Motor neuron (in vitro differentiated cells): Measurements from ENCODE around the gene OLFM2. TPM values are rescaled to one million over a fixed set of nuclear protein-coding genes. Genes with fewer than 3 reads are reported as not detected.
A peak's percentile ranks its signal among the peaks of the same experiment; 100 is the strongest.

ENCODE experiments used
- ATAC-seq, 8 experiments: fragments of 200-7000 bp; cut with Tn5 transposase; replicated peaks in 6 of 8; 2 replicates each; pipeline ENCODE4 v1.8.0; 2021; ENCODE audit warnings: mild to moderate bottlenecking in 8 of 8, moderate library complexity in 8 of 8
- H3K27ac ChIP-seq, 2 donors: fragments of 250-450 bp; sonication (Bioruptor Pico); 2 replicates each; pipeline ENCODE4 v1.9.0; 2021; ENCODE audit warnings: antibody characterized with exemption in 2 of 2, mild to moderate bottlenecking in 2 of 2, moderate library complexity in 1 of 2
- H3K4me1 ChIP-seq, 2 donors: fragments of 250-450 bp; sonication (Bioruptor Pico); replicated peaks in 1 of 2; 2 replicates each; pipeline ENCODE4 v1.6.1; 2021; ENCODE audit warnings: antibody characterized with exemption in 2 of 2, mild to moderate bottlenecking in 2 of 2, moderate library complexity in 1 of 2
- H3K4me3 ChIP-seq, 5 donors: fragments of 250-450 bp; sonication (Bioruptor Pico); 2 replicates each; pipeline ENCODE4 v1.9.0; 2021; ENCODE audit warnings: antibody characterized with exemption in 5 of 5, mild to moderate bottlenecking in 5 of 5, moderate library complexity in 4 of 5
- WGBS, 10 experiments: fragments of 450-650 bp; shearing (Covaris generic); methylation state at CpG; one replicate each; pipeline ENCODE4 v1.0.0; 2022; 5-methylcytosine and 5-hydroxymethylcytosine counted together
- in situ Hi-C, 9 experiments: fragments of 400-800 bp; cut with MboI; loops; one replicate each; pipeline ENCODE4 v1.15.0; 2021; ENCODE audit warnings: low sequenced_read_pairs in 9 of 9, low pct_unique_long_range_greater_than_20kb in 2 of 9; ENCODE audit not compliant: unreplicated experiment in 9 of 9
- total RNA-seq, 8 experiments: library from RNA; unstranded; fragments of 300-600 nt; gene quantifications; 2 replicates each; pipeline versions ENCODE4 v1.2.3 to v1.2.4, GENCODE V29; 2022

The OLFM2 gene
- total RNA-seq, 8 experiments from 2014 or later: 2.1 to 53.1 (median 32.9) TPM

DNA sequence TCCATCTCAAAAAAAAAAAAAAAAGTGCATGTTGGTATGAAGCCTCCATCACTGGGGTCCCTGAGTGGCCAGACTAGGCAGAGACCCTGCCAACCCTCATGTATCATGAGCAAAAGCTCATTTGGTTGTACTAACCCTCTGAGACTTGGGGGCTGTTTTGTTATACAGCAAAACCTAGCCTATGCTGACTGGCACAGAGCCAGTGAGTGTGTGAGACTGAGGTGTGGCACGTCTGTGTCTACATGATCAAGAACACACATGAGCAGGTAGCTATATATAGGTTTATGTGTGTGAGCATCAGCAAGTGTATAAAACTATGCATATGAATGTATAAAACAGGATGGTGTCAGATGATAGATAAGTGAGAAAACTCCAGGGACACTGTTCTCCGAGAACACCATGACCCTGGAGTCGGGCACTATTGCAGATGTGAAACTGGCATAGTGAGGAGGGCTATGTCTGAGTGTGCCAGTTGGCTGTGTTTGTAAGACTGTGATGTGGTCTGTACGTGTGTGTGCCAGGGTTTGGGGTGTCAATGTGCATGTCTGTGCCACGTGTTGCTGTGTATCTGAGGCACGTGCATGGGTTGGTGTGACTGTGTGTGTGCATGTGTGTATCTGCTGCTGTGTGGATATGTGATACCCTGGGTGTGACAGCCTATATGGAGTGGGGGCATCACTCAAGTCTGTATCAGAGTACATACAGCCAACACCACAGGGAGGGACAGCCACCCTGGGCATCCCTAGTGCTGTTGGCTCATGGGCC lies 44.5 kb downstream of the OLFM2 start:
- in situ Hi-C loops: no loop called here
- Histone ChIP-seq H3K4me1 (peaks cover 0 to 12% of the 10 kb centered on the region in 2 donors), H3K4me3 (no peak overlapping the region), H3K27ac (no peak overlapping the region)
- 0 to 87% (median 79%) methylated on average over 1 to 6 of the region's 6 CpGs; no CpG with 5 or more reads in 5 of the 10 experiments for WGBS, 10 experiments
- ATAC-seq: no peak

DNA sequence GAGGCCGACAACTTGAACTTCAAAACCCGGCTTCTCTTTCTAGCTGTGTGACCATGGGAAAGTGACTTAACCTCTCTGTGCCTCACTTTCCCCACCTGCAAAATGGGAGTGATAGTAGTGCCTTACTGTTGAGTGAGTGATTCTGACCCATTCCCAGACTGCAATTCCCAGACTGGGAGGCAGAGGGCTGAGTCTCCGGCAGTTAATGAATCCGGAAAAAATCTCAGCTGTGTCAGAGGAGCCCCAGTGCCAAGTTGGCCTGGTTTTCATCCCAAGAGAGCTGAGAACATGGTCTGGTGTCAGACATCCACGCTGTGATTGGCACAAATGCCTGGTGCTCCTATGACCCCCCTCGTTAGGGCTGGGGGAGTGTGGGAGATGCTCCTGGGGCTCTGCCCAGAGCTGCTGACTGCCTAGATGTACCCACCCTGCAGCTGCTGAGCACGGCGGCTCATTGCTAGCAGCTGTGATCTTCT lies 51.2 kb downstream of the OLFM2 start:
- WGBS, 10 experiments: 20 to 88% (median 60%) methylated on average over 1 to 4 of the region's 8 CpGs; no CpG with 5 or more reads in 5 of the 10 experiments
- Histone ChIP-seq H3K4me3 (no peak overlapping the region), H3K4me1 (peaks cover 13 to 24% of the 10 kb centered on the region in 2 donors), H3K27ac (no peak overlapping the region)
- in situ Hi-C loops: no loop called here
- ATAC-seq: peak in 3 of 8 experiments; percentile 52 to 54 (median 54)

DNA sequence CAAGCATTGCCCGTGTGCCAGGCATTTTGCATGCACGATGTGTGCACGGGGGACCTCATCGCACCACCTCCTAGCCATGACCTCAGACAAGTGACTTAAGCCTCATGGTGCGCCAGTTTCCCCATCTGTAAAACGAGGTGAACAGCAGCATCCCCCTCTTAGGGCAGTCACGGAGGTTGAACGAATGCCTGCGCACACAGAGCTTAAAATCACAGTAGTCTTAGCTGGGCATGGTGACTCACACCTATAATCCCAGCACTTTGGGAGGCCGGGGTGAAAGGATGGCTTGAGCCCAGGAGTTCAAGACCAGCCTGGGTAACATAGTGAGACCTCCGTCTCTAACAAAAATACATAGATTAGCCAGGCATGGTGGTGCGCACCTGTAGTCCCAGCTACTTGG lies 52.6 kb downstream of the OLFM2 start:
- in situ Hi-C loops: no loop called here
- H3K27ac ChIP-seq: peak overlapping the region; percentile 41 to 68
- WGBS, 10 experiments: 58 to 100% (median 85%) methylated on average over 1 to 9 of the region's 12 CpGs; no CpG with 5 or more reads in 2 of the 10 experiments
- H3K4me1 ChIP-seq: peaks cover 13 to 15% of the 10 kb centered on the region in 2 donors
- H3K4me3 ChIP-seq: no peak overlapping the region
- ATAC-seq: no peak

DNA sequence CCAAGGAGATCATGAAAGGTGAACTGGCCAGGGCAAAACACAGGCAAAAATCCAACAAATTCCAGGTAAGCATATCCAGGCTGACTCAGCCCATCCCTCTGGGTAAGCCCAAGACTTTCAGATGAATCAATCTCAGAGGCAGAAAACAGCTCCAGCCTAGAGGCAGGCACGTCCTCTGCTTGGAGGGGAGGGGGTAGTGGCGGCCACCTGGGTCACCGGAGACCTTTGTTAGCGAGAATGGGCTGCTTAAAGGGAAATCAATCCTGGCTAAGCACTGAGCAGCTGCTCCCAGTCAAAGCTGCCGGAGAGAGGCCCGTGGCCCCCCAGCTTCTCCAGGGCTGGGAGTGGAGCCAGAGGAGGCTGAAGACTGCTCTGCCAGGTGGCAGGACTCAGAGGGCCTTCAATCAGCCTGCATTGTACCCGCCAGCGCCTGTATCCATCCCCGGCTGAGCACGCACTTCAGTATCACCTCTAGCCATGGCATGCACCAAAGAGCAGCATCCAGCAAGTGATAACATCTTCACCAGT lies 53.0 kb downstream of the OLFM2 start:
- Histone ChIP-seq H3K27ac (peak overlapping the region; percentile 41 to 68), H3K4me3 (no peak overlapping the region), H3K4me1 (peaks cover 13 to 15% of the 10 kb centered on the region in 2 donors)
- 0 to 80% (median 47%) methylated on average over 1 to 6 of the region's 10 CpGs; no CpG with 5 or more reads in 4 of the 10 experiments for WGBS, 10 experiments
- ATAC-seq: peak in 5 of 8 experiments; percentile 95 to 98 (median 97)
- in situ Hi-C loops: no loop called here

DNA sequence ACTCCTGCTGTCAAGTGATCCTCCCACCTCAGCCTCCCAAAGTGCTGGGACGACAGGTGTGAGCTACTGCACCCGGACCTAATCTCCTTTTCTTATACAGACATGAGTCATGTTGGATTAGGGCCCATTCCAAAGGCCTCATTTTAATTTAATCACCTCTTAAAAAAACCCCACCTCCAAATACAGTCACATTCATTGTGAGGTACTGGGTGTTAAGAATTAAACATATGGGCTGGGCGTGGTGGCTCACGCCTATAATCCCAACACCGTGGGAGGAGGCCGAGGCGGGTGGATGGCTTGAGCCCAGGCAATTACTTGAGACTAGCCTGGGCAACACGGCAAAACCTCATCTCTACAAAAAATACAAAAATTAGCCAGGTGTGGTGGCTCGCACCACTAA lies 54.6 kb downstream of the OLFM2 start:
- Histone ChIP-seq H3K4me3 (no peak overlapping the region), H3K27ac (no peak overlapping the region), H3K4me1 (peaks cover 13 to 17% of the 10 kb centered on the region in 2 donors)
- in situ Hi-C loops: no loop called here
- ATAC-seq: peak in 3 of 8 experiments; percentile 67 to 91 (median 85)
- 72 to 100% (median 90%) methylated on average over 1 to 2 of the region's 9 CpGs; no CpG with 5 or more reads in 7 of the 10 experiments for WGBS, 10 experiments

DNA sequence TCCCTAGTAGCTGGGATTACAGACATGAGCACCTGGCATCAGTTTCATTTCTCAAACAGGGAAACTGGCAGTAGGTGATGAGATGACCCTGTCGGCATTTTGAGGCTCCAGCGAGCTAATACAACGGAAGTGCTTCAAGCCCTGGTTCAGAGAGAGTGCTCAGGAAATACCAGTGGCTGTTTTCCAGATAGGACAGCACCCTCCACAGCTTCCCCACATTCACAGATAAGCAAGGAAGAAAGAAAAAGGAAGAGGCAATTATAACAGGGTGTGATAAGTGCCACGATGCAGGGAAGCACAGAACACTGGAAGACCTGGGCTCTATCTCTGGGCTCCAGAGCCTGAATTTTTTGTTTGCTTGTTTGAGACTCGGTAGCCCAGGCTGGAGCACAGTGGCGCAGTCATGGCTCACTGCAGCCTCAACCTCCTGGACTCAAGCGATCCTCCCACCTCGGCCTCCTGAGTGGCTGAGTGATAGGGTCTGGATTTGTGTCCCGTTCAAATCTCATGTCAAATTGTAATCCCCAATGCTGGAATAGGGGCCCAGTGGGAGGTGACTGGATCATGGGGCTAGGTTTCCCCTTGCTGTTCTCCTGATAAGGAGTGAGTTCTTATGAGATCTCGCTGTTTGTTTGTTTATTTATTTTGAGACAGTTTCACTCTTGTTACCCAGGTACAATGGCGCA lies 57.7 kb downstream of the OLFM2 start:
- 0 to 100% (median 85%) methylated on average over 1 to 7 of the region's 11 CpGs; no CpG with 5 or more reads in 2 of the 10 experiments for WGBS, 10 experiments
- Histone ChIP-seq H3K27ac (no peak overlapping the region), H3K4me1 (peaks cover 33 to 41% of the 10 kb centered on the region in 2 donors), H3K4me3 (no peak overlapping the region)
- in situ Hi-C loops: no loop called here
- no peak for ATAC-seq

DNA sequence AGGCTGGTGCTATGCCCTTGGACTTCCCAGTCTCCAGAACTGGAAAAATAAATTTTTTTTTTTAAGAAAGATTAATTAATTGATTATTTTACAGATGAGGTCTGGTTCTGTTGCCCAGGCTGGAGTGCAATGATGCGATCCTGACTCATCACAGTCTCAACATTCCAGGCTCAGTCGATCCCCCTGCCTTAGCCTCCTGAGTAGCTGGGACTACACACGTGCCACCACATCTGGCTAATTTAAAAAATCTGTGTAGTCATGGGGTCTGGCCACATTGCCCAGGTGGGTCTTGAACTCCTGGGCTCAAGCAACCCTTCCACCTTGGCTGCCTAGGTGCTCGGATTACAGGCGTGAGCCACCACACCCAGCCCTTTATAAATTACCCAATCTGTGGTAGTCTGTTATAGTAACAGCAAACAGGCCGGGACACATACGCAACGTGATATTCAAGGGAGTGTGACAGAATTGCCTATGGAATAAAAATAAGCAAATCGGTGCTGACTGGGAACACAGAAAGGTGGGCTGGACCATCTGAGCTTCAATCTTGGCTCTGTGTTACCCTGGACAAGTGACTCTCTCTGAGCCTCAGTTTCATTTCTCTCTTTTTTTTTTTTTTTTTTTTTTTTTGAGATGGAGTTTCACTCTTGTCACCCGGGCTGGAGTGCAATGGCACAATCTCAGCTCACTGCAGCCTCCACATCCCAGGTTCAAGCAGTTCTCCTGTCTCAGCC lies 58.4 kb downstream of the OLFM2 start:
- Histone ChIP-seq H3K4me1 (peaks cover 27 to 35% of the 10 kb centered on the region in 2 donors), H3K27ac (no peak overlapping the region), H3K4me3 (no peak overlapping the region)
- 0 to 100% (median 66%) methylated on average over 1 to 8 of the region's 10 CpGs; no CpG with 5 or more reads in 2 of the 10 experiments for WGBS, 10 experiments
- ATAC-seq: peak in 1 of 8 experiments; percentile 13
- in situ Hi-C loops: no loop called here

DNA sequence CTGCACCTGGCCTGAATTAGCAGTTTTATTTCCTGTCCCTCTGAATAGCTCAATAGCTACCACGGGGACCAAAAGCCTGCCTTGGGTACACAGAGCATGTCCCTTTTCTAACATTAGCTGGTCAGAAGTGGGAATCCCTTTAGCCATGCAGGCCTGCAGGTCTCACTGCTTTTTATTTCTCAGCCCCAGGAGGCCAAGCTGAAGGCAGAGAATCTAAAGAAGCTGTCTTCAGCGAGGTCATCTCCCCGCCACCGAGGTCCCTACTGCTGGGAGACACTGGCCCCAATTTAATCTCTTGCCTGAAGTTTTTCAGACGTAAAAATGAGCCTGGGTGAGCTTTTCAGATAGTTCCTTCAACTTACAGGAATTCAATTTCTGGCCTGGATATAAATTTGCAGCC lies 60.5 kb downstream of the OLFM2 start:
- H3K27ac ChIP-seq: peak overlapping the region; percentile 53 to 76
- in situ Hi-C loops: no loop called here
- ATAC-seq: peak in 5 of 8 experiments; percentile 12 to 30 (median 18)
- H3K4me3 ChIP-seq: no peak overlapping the region
- H3K4me1 ChIP-seq: peaks cover 24 to 30% of the 10 kb centered on the region in 2 donors
- 45 to 60% (median 50%) methylated on average over 1 to 5 of the region's 5 CpGs; no CpG with 5 or more reads in 5 of the 10 experiments for WGBS, 10 experiments

DNA sequence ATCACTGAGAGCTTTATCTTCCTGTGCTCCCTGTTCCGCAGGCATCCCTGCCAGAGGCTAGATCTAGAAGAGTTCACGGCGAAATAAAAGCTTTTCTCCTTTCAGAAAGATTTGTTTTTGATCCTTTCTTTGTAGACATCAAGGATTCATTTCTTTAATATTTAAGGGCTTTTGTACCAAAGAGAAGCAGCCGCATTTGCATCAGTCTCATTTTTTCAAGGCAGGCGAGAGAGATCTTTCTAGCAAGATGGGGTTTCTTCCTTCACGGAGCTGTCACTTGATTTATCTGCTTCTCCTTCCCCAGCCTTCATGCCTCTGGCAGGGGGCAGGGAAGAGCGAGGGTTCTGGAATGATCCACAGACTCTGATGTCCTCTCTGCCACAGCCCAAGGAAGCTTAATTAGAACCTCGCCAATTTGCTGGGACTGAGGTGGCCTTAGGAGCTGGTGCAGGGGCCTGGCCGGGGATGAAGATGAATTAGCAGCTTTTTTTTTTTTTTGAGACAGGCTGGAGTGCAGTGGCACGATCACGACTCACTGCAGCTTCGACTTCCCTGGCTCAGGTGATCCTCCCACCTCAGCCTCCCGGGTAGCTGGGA lies 61.2 kb downstream of the OLFM2 start:
- no peak overlapping the region for H3K4me3 ChIP-seq
- peak in 5 of 8 experiments; percentile 83 to 93 (median 89) for ATAC-seq
- H3K4me1 ChIP-seq: peaks cover 24 to 30% of the 10 kb centered on the region in 2 donors
- in situ Hi-C loops: no loop called here
- WGBS, 10 experiments: 32 to 85% (median 59%) methylated on average over 1 to 11 of the region's 13 CpGs
- H3K27ac ChIP-seq: peak overlapping the region; percentile 53 to 76

DNA sequence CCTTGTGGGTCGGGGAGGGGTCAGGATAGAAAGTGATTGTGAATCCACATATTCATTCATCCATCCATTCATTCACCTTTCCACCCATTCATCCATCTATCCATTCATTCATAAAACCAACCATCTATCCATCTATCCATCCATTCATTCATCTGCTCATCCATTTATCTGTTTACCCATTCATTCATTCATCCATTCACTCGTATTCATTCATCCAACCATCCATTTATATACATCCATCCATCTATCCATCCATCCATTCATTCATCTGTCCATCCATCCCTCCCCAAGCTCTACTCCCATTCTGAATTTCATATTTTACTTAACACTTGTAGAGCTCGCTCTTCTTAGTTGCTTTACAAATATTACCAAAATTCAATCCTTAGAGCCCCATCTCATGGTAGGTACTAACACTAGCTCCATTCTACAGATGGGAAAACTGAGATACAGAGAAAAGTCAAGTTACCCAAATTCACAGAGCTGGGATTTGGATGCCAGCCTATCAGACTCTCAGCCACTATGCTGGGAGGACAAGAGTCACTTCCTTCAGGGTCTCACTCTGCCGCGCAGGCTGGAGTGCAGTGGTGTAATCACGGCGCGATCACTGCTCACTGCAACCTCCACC lies 63.6 kb downstream of the OLFM2 start:
- in situ Hi-C loops: no loop called here
- WGBS, 10 experiments: 23 to 100% (median 81%) methylated on average over 2 to 7 of the region's 8 CpGs; no CpG with 5 or more reads in 1 of the 10 experiments
- Histone ChIP-seq H3K27ac (no peak overlapping the region), H3K4me1 (peaks cover 24 to 30% of the 10 kb centered on the region in 2 donors), H3K4me3 (no peak overlapping the region)
- no peak for ATAC-seq

DNA sequence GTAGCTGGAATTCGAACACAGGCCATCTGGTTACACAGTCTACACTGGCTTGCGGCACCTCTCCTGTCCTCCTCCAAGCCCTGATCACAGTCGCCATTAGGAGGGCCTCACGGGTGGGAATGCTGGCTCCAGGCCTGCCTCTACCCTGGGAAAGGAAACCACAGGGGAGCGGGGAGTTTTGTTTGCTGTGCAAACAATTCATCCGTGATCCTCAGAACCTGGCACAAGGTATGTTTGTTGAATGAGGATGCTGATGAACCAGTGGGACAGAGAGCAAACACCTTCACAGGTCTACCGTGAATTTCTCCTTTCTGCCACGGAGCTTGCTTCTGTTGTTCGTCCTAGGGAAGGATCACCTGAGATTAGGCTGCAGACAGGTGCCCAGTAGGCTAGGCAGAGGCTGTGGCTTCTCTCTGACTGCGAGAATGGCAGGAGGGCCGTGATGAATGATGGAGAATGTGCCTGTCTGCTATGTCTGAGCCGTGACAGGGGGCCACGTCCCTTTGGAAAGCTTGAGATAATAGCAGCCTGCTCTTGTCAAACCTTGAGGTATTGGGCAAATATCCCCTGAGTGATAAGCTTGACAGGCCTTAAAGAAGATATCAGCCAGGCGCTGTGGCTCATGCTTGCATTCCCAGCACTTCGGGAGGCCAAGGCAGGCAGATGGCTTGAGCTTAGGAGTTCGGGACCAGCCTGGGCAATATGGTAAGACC lies 64.5 kb downstream of the OLFM2 start:
- Histone ChIP-seq H3K4me1 (peaks cover 24 to 28% of the 10 kb centered on the region in 2 donors), H3K4me3 (no peak overlapping the region), H3K27ac (no peak overlapping the region)
- in situ Hi-C loops: no loop called here
- ATAC-seq: no peak
- WGBS, 10 experiments: 37 to 100% (median 75%) methylated on average over 1 to 9 of the region's 16 CpGs; no CpG with 5 or more reads in 1 of the 10 experiments
